NCI-H1417 treated with DMSO at 0.1 percent for 48 hours (cell line): Measurements from ENCODE around the gene DMC1.
"Not testable (repeated sequence)": the region's sequence is repeated elsewhere in the genome, so short reads cannot be mapped to it uniquely, and the experiment has no call there.

Source experiments
- DNase-seq: peaks from one replicate; lab custom pipeline; 2025; lab: John Stamatoyannopoulos, UW

DMC1 gene, protein sequence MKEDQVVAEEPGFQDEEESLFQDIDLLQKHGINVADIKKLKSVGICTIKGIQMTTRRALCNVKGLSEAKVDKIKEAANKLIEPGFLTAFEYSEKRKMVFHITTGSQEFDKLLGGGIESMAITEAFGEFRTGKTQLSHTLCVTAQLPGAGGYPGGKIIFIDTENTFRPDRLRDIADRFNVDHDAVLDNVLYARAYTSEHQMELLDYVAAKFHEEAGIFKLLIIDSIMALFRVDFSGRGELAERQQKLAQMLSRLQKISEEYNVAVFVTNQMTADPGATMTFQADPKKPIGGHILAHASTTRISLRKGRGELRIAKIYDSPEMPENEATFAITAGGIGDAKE

DNA sequence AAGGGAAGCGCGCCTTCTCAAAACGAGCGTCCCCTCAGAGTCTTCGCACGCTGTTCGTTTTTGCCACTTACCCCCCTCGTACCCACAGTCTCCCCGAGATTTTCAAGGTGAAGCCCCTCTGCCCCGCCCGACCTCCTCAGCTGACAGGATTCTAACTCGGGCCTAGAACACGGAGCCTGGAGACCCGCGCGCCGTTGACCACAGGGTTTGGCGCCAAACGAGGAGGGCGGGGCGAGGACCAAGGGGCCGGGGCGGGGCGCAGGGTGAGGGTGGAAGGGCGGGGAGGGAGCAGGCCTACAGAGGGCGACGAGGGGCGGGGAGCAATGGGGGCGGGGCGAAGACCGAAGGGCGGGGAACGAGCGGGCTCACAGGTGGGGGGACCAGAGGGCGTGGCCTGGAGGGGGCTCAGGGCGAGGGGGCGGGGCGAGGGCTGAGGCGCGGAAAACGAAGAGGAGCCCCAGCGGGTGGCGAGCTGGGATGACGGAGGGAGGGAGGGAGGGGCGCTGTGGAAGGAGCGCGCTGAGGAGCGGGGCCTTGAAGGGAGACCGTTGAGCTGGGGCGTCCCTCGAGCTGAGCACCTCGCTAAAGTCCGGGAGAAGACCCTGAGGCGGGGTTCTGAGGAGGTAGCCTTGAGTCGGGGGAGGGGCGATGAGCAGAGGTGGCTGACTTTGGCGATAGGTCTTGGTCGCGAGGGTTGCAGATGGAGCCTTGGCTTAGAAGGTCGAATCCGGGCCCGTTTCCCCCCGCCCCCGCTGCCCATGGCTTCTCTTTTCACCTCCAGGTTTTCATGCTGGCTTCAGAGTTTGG, at the start of gene DMC1:
Gene DMC1, minus strand, starts transcription at position 212 of the 807 bp plus-strand sequence. CDS start 1,927 bp downstream, outside the sequence.
- DNase-seq, result no peak

- no peak for DNase-seq
Measured at GRCh38 chr22:38618682-38619081, 48.7 kb upstream of the DMC1 start.

DNA sequence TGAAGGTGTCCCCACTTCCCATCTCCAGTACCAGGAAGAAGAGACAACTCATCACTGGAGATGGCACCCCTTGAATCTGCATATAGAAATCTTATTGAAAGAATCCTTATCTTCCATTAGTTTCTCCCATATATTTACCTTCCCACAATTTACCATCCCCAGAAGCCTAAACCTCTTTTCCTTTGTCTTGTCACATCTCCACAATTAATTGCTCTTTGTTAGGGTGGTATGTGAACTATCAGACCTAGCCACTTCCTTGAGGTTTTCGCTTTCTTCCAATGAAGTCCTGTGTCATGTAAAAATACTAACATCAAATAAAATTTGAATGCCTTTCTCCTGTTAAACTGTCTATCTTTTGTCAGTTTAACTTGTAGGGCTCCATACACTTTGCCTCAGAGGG, 48.3 kb upstream of the DMC1 start:
- no peak for DNase-seq

- not testable (repeated sequence) for DNase-seq
Measured at GRCh38 chr22:38615064-38615405, 45.1 kb upstream of the DMC1 start.

- DNase-seq, result no peak
Measured at GRCh38 chr22:38614332-38615063, 44.5 kb upstream of the DMC1 start.

GRCh38 chr22:38613588-38613987, 43.6 kb upstream of the DMC1 start:
- DNase-seq, result no peak

DNA sequence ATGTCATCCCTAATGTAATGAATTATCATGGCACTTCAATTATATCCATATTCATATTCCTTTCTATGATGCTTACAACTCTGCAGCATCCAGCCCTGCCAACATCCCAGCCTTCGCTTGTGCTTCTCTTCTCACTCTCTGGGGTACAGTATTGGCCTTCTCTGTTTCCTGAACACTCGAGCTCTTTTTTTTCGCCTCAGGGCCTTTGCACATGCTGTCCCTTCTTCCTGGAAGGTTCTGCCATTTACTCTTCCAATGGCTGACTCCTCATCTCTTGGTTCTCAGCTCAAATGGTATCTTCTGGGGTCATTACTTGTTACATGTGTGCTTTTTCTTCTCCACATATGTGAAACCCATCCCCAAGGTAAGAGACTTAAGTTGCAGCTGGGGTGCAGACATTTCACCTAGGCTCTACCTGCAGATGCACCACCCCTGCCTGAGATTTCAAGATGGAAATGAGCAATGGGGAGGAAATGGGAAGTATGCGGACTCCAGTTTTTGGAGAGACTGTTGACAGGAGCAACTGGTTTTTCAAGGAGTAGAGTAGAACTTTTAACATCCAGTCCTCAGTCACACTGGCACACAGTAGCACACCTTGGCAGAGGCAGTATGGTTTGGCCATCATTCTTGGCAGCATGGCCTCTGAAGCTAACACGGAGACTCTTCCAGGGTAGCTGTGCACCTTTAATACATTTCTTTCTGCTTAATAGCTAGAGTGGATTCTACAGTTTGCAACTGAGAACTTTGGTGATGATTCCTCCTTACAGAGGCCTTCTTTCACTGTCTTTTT, 42.4 kb upstream of the DMC1 start:
- no peak for DNase-seq

GRCh38 chr22:38611559-38611958, 41.6 kb upstream of the DMC1 start:
- no peak for DNase-seq

- no peak for DNase-seq
Measured at GRCh38 chr22:38610234-38610633, 40.3 kb upstream of the DMC1 start.

DNA sequence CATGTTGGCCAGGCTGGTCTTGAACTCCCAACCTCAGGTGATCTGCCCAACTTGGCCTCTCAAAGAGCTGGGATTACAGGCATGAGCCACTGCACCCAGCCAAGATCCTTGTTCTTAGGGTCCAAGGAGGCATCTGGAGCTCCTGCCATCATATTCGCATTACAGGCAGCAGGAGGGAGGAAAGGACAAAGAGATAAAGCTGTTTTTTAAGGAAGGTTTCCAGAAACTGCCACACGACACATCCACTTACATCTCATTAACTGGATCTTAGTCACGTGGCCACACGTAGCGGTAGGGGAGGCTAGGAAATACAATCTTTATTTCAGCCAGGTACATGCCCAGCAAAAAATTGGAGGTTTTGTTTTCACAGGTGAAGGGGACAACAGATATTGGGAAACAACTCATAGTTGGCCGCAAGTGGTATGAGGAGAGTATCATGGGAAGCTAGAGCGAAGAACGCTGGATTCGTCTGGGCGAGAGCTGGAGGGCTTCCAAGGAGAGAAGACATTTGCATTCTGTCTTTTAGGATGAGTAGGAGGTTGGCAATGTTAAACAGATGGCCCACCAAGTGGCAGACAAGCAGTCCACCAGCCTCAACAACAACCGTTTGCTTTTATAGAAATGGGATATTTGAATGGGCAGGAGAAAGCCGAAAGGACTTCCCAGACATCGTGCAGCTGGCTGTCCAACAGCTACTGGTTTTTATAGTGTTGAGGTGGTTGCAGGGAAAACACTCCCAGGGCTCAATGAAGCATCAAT, 39.2 kb upstream of the DMC1 start:
- no peak for DNase-seq

GRCh38 chr22:38607680-38608079, 37.7 kb upstream of the DMC1 start:
- no peak for DNase-seq

DNA sequence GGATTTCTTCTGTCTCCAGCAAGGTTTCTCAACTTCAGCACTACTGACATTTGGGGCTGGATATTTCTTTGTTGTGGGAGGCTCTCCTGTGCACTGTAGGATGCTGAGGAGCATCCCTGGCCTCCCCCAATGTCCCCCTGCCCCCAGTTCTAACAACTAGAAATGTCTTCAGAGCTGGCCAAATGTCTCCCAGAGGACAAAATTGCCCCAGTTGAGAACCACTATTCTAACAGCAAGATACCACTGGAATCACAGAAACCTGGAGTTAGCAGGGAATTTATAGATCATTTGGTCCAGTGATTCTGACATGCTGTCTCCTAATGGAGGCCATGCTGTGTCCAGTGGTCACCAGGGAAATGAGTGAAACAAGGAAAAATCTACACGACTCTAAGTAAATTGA, 32.2 kb upstream of the DMC1 start:
- DNase-seq, result no peak

DNA sequence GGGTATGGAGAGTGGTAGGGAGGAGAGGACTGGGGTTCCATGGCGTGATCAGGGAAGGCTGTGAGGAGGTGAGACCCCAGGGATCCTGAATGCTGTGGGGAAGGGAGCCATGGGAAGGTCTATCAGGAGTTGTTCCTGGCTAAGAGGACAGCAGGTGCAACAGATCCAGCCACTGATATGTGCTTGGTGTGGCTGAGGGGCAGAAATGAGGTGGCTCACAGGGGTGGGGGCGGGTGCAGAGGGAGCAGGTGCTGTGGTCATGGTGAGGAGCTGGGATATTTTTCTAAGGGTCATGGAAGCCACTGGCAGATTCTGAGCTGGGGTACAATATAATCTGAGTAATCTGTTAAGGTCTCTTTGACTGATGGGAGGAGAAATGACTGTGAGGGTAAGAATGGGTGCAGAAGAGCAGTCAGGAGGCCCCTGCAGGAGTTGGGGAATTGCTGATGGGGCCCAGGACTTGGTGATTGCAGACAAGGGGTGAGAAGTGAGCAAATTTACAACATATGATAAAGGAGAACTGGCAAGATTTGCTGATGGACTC, 31.3 kb upstream of the DMC1 start:
- DNase-seq, result no peak

GRCh38 chr22:38599466-38599865, 29.5 kb upstream of the DMC1 start:
- DNase-seq, result no peak

GRCh38 chr22:38582923-38583322, 12.9 kb upstream of the DMC1 start:
- not testable (repeated sequence) for DNase-seq

- no peak for DNase-seq
Measured at GRCh38 chr22:38578505-38578904, 8.5 kb upstream of the DMC1 start.

DNA sequence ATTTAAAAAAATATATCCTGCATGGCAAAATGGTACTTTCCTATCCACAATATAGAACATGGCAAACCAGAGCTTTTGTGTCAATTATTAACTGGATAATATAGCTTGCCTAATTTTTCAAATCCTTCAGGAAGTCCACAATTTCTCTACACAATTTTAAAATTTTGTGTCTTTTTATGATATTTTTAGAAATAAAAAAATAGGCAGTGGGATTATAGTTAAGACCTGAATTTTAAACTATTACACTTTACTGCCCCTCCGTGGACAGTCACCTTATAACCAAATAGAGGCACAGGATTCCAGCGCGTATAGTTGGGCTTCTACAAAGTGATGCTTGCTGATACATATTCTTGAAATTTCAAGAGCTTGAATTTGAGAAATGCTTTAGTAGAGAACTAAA, 2.1 kb upstream of the DMC1 start:
- no peak for DNase-seq

DNA sequence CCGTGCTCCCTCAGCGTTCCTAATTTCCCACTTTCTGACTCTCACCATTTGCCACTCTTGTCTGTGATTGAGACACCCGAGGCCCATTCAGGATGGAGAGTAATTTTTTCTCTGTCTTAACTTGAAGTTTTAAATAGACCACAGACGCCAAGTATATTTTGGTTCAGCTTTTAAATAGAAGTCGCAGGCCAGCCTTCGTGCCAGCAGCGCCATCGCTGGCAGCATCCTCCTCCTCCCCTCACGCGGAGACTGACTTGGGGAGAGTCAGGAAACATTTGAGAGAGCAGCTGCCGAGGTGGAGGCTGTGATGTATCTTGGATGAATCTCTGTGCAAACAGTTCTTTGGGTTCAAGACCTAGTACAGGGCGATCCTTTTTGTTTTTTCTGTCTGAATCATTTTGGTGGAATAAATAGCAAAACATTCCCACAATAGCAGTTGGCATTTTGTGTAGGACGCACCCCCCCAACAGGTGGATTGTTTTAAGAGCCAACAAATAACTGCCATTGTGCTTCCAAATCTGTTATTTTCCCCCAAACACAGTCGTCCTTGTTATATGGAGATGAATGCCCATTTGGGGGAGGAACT, 889 bp upstream of the DMC1 start:
- no peak for DNase-seq

- DNase-seq, result no peak
Measured at GRCh38 chr22:38569181-38569971, 607 bp downstream of the DMC1 start.
